ACC112 (cell line): ENCODE results near the gene PEF1.

Experiments used
- H2AFZ ChIP-seq: fragments of 200-600 bp; sonication (generic); one replicate; pipeline ENCODE4 v1.6.0; 2017; ENCODE audit warnings: antibody characterized with exemption, low read length; ENCODE audit not compliant: unreplicated experiment
- H3K27ac ChIP-seq: fragments of 200-600 bp; sonication (generic); 2 replicates; pipeline ENCODE4 v1.5.1; 2014; ENCODE audit warnings: low read depth, mild to moderate bottlenecking, antibody characterized with exemption, low read length, moderate library complexity
- H3K27me3 ChIP-seq: fragments of 200-600 bp; sonication (generic); 2 replicates; pipeline ENCODE4 v1.6.1; 2014; ENCODE audit warnings: mild to moderate bottlenecking, antibody characterized with exemption, low read length, moderate library complexity, mixed read lengths; ENCODE audit not compliant: insufficient read depth
- H3K36me3 ChIP-seq: fragments of 200-600 bp; sonication (generic); 2 replicates; pipeline ENCODE4 v1.6.1; 2016; ENCODE audit warnings: mild to moderate bottlenecking, antibody characterized with exemption, low read length, moderate library complexity, mixed read lengths; ENCODE audit not compliant: insufficient read depth
- H3K4me1 ChIP-seq: fragments of 200-600 bp; sonication (generic); one replicate; pipeline ENCODE4 v1.6.1; 2016; ENCODE audit warnings: low read length, mixed read lengths; ENCODE audit not compliant: insufficient read depth, unreplicated experiment, control insufficient read depth
- H3K4me3 ChIP-seq: fragments of 200-600 bp; sonication (generic); 2 replicates; pipeline ENCODE4 v1.5.1; 2014; ENCODE audit warnings: mild to moderate bottlenecking, low read depth, low read length
- H3K79me2 ChIP-seq: fragments of 200-600 bp; sonication (generic); one replicate; pipeline ENCODE4 v1.6.0; 2016; ENCODE audit warnings: low read length; ENCODE audit not compliant: control insufficient read depth, unreplicated experiment, insufficient read depth

PEF1 gene

GRCh38 chr1:31583082-31583994, 61.3 kb downstream of the PEF1 start:
- Histone ChIP-seq H2AFZ (no peak overlapping the region), H3K36me3 (no peaks in the 10 kb centered on the region), H3K27ac (no peak overlapping the region), H3K79me2 (peaks cover 6% of the 10 kb centered on the region), H3K27me3 (no peaks in the 10 kb centered on the region), H3K4me3 (no peak overlapping the region), H3K4me1 (peaks cover 61% of the 10 kb centered on the region)

GRCh38 chr1:31581821-31582810, 62.6 kb downstream of the PEF1 start:
- Histone ChIP-seq H2AFZ (no peak overlapping the region), H3K4me1 (peaks cover 51% of the 10 kb centered on the region), H3K79me2 (peaks cover 9% of the 10 kb centered on the region), H3K27ac (no peak overlapping the region), H3K4me3 (no peak overlapping the region), H3K27me3 (no peaks in the 10 kb centered on the region), H3K36me3 (no peaks in the 10 kb centered on the region)

GRCh38 chr1:31580891-31581603, 63.6 kb downstream of the PEF1 start:
- peaks cover 53% of the 10 kb centered on the region for H3K4me1 ChIP-seq
- no peak overlapping the region for H3K27ac ChIP-seq

GRCh38 chr1:31580513-31580870, 64.2 kb downstream of the PEF1 start:
- Histone ChIP-seq H3K4me3 (no peak overlapping the region), H3K79me2 (peaks cover 9% of the 10 kb centered on the region), H3K4me1 (peaks cover 58% of the 10 kb centered on the region), H3K27ac (no peak overlapping the region), H2AFZ (no peak overlapping the region), H3K27me3 (no peaks in the 10 kb centered on the region), H3K36me3 (no peaks in the 10 kb centered on the region)

More at GRCh38 chr1:31580891-31581603, 63.6 kb downstream of the PEF1 start:
- Histone ChIP-seq H3K36me3 (no peaks in the 10 kb centered on the region), H2AFZ (no peak overlapping the region), H3K79me2 (peaks cover 9% of the 10 kb centered on the region), H3K4me3 (no peak overlapping the region), H3K27me3 (no peaks in the 10 kb centered on the region)
